ENCODE measurements around the gene IPCEF1.

IPCEF1 gene

DNA sequence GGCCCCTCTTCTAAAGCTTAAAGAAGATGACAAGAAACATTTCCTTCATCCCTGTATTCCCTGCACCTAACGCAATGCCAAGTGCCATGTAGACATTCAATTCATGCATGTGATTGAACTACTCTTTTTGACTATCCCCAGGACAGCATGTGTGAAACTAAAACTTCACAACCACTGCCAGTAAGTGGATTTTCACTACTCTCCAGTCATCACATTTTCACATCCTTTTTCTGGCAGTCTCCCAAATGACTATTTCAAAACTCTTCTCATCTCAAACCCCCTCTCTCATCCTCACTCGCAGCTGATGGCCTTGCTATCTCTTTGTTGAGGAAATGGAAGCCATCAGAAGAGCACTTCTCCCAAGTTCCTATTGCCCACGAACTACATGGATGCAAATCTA is 194.9 kb downstream of the IPCEF1 start:
- no peak for DNase-seq (ENCODE audit: low read depth in 3 of 3)

DNA sequence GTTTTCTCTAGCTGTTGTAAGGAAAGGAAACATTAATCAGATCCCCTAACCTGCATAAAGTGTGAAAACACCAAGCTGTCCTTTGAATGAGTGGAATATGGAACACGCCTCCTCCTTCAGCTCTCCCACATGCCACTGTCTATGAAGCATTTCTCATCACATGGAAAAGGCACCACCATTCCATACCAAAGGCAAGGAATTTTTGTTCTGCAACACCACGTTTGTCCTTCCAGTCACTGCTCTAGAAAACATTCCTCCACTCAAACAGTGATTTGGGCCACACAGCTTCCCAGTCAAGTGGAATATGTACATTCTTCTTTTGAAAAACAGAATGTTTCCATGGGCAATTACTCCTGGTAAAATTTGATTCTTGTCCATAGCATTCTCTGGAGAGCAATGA is 197.5 kb downstream of the IPCEF1 start:
- no peak for DNase-seq (ENCODE audit: low read depth in 3 of 3)

DNA sequence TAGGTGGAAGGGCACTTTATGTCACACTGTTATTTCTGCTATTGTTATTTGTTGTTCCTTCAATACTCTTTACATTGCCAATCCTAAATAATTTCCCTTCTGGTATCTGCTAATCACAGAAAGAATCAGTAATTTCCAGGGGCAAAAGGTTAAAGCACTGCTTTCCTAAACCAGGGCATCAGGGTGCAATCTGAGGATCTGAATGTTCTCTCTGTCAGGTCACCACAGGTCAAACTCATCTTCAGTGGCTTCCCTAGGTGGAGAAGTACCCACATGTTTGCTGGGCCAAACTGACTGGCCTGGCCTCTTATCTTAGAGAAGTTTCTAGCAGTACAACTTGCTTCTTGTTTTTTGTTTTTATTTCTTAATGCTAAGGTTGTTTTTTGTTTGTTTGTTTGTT is 198.9 kb downstream of the IPCEF1 start:
- DNase-seq (ENCODE audit: low read depth in 3 of 3): no peak

DNA sequence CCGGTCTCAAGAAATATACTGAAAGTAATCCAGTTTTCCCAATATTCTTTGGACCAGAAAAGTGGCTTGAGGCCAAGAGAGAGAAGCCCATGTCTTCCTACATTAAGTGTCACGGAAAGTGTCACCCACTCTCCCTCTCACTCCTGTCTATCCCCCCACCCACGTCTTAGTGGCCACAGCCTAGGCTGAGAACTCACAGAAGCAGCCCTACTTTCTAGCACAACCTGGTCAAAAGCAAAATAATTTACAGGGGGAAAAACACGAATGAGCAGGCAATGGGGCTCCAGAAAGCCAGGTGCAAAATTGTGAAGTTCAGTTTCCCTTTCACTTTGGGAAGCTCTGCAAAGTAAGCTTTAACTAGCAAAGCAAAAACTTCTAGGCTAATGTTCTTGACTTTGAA is 199.5 kb downstream of the IPCEF1 start:
- peak in 1 of 3 experiments; percentile 10 for DNase-seq (ENCODE audit: low read depth in 3 of 3)

DNA sequence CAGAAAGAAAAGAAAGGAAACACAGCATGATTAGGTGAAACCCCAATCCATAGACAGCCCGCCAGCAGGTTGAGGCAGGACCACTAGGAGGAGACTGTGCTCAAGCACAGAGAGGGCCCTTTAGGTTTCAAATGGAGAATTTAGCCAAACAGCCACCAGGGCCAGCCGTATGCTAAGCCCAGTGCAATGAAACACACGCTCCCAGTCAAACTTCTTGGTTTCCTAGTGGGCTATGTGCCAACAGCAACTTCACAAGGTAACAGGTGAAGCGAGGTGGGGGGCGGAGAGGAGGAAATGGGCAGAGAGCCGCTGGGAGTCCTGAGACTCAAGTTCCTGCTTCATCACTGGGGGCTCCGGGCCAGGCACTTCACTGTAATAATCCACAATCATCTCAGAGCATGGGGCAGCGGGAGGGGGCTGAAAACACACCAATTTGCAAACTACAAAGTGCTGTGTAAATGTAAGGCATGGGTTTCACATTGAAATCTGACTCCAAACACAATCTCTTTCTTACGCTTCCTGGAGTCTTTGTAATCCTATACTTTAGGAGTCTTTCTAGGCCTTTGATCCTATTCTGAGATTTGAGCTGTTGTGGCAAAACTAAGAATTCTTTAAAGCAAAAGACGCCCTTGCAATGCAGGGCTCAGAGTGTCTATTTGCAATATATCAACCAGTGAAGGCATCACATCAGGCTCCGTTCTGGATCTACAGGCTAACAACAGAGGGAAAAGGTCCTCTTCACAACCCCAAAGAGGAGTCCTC is 200.3 kb downstream of the IPCEF1 start:
- peak; percentile 24 to 61 (median 31) for DNase-seq (ENCODE audit: low read depth in 3 of 3)

DNA sequence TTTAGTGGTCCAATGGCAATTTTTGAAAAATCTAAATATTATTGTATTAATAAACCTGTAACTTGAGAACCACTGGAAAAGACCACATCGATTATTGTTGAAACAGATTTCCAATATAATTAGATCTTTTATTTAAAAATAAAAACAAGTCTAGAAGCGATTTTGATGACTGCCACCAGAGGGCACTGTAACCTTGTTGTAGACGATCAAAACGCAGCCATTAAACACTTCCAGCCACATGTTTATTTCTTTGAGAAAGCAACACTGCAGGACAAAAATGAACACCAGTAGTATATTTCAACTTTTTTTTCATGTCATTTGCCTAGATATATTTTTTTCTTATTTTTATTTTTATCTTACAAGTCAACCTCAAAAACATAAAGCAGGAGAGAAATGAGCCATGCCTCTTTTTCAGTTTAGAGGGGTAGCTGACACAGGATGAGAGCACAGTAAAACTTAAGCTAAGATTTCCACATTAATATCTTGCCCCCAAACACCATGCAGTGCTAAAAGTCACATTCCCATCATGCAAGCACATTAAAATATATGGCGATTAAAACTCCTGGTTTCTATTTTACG is 202.1 kb downstream of the IPCEF1 start:
- DNase-seq (ENCODE audit: low read depth in 3 of 3): peak; percentile 36 to 56 (median 53)

DNA sequence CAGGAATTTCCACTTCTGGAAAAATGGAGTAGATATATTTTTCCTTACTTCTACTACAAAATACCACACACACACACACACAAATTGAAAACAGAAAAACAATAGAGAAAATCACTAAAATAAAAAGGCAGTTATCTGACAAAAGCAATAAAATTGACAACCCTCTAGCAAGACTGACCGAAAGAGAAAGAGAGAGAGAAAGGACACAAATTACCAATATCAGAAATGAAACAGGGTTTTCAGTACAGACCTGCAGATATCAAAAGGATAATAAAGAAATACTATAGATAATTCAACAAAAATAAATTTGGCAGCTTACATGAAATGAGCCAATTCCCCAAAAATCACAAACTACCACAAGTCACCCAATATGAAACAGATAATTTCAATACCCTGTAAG is 212.8 kb downstream of the IPCEF1 start:
- no peak for DNase-seq (ENCODE audit: low read depth in 3 of 3)

DNA sequence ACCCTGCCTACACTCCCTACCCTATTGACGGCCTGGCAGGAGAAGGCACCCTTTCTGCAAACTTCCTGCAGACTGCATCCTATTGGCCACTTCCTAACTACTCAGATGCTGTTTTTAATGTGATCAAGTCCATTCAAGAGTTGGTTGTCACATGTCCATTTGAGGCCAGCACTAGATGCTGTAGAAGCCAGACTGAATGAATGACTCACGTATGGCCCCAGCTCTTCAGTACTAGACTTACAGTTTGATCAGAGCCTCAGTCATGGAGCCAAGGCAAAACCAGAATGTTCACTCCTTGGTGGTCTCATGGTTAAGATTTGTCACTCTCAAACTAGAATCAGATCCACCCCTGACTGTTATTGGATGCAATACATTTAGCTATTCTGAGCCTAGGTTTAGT is 215.9 kb downstream of the IPCEF1 start:
- DNase-seq (ENCODE audit: low read depth in 3 of 3): no peak

DNA sequence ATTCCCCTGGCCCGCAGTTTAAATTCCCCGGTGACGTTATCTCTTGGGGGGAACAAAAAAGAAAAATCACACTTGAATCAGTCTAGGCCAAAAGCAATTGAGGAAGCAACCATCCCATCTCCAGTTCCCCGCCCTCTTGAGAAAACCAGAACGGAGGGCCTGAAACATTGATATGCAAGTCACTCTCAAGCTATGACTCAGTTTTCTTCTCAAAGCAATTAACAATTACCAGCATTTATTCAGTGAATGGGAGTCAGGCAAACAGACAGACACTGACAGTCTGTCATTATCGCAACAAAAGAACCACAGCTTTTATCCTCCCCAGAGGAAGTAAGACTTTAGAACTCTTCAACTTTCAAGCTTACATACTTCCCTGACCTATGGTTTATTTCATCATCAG is 216.7 kb downstream of the IPCEF1 start:
- DNase-seq (ENCODE audit: low read depth in 3 of 3): no peak

DNA sequence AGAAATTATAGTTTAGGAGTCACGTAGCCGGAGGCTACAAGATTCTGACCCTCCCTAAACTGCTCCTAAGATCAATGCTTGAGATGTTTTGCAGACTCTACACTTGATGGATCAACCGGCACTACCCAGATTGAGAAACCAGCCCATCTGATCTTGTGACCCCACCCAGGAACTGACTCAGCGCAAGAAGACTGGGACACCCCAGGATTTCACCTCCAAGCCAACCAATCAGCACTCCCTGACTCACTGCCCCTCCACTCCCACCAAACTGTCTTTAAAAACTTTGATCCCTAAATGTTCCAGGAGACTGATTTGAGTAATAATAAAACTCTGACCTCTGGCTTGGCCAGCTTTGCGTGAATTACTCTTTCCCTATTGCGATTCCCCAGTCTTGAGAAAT is 217.8 kb downstream of the IPCEF1 start:
- no peak for DNase-seq (ENCODE audit: low read depth in 3 of 3)

DNA sequence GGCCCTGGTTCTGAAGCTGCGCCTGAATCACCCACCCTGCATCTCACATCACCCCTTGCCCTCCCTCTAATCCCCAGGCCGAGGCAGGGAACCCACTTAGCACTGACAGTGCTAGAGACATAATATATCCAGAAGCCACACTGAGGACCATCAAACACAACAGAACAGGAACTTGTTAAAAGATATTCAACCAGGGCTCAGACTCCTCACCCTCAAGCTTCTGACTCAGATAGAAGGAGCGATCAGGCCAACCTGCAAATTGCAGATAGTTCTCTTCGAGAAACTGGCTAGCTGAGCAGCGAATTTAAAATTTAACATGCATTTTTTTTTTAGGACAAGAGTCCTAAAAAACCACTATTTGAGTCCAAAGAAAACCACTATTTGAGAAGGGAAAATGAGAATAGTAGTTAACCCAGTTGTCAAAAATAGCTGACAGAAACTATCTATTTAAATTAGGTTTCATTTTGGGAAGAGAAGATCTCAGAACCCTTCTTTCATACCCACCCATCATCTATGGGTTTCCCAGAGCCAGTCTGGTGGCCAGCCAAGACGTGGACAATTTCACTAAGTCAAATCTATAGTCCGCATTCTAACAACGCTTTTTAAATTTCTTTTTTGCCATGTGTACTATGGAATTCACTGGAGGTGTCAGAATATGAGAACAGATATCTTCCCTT is 222.0 kb downstream of the IPCEF1 start:
- no peak for DNase-seq (ENCODE audit: low read depth in 3 of 3)

DNA sequence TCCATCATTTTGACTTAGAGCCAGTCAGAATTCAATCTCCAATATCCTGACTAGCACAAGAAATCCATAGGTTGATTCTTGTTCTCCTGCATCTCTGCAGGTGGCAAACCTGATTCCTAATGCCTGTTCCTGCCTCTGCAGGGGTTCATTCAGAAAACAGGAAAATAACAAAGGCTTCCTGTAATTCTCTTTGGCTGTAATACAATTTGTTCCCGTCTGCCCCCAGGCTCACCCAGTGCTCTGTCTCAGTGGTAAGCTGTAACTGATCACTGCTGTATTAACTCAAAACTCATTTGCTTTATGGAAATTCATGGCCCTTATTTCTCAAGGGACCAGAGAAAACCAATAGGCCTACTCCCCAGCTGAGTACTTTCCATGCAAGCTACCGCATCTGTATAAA is 228.9 kb downstream of the IPCEF1 start:
- DNase-seq (ENCODE audit: low read depth in 3 of 3): no peak

DNA sequence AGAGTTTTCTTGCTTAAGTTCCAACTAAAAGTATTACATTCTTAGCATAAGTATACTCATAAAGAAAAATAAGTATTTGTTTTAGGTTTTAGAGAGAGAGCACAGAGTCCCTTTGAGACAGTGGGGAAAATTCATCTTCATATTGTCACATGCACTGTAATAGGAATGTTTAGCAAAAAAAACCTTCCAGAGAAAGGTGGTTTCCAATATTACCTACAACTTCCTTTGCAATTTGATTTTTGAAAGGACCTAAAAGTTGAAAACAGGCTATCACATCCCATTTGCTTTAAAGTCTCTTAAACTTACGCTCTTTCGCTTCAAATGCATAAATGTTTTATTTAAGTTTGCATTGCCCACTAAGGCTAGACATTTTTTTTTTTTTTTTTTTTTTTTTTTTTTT is 231.2 kb downstream of the IPCEF1 start:
- no peak for DNase-seq (ENCODE audit: low read depth in 3 of 3)

DNA sequence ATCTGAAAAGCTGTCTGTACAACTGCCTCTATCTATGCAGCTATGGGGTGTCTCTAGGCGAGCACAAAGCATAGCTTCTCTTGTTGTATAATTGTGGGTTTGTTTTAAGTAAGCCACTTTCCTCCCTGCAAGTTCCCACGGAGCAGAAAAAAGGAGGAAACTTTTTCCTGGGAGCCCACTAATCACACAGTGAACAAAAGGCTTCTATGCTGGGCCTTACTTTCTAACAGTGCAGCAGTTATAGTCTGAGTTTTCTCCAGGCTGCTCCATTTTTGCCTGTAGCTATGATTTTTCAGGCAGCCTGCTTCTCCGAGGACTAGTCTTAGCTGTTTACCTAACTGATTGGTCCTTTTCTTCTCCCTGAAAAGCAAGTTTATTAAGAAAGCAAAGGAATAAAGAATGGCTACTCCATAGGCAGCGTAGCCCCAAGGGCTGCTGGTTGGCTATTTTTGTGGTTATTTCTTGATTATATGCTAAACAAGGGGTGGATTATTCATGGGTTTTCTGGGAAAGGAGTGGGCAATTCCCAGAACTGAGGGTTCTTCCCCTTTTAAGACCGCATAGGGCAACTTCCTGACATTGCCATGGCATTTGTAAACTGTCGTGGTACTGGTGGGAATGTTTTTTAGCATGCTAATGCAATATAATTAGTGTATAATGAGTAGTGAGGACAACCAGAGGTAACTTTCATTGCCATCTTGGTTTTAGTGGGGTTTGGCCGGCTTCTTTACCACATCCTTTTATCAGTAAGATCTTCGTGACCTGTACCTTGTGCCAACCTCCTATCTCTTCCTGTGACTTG is 233.2 kb downstream of the IPCEF1 start:
- no peak for DNase-seq (ENCODE audit: low read depth in 3 of 3)

DNA sequence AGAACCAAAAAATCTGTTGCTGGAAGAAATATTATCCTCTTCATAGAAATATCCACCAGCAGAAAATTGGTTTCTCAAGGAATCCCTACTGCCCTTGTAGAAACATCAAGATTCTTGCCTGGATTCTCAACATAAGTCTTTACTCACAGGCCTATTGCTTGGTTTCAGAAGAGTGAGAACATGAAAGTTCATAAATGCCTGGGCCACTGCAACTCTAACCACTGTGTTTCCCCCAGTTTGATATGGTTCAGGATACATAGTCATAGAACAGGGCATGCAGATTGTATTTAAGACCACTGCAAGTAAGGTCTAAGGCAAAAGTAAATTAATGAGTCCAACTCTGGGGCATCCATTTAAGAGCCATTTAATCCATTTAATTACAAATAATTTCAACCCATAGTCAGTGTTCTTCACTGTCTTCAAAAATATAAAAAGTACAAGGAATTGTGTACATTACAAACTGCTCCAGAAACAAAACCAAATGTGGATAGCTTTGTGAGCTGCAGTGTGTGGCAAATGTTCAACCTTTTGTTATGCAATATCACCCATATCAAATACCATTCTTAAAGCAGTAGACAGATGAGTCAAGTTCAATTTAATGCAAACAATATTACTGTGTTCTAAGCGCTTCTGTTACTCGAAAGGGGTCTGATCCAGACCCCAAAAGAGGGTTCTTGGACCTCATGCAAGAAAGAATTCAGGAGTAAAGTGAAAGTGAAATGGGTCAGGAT is 234.2 kb downstream of the IPCEF1 start:
- DNase-seq (ENCODE audit: low read depth in 3 of 3): no peak

DNA sequence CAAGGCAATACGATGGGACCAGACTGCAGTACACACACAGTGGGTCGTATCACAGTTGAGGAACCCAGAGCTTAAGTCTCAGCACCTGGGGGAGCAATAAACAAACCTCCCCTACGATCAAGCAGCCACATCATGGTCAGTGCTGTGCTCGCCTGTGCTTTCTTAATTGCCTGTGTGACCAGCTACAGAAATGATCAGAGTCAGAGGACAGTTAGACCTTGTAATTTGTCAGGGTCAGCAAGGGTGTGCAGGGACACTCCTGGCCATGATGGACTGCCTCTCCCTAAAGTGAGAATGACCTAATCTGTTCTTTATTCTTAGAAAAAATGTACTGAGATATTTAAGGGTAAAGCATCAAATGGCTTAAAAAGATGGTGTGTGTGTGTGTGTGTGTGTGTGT is 239.1 kb downstream of the IPCEF1 start:
- DNase-seq (ENCODE audit: low read depth in 3 of 3): no peak

DNA sequence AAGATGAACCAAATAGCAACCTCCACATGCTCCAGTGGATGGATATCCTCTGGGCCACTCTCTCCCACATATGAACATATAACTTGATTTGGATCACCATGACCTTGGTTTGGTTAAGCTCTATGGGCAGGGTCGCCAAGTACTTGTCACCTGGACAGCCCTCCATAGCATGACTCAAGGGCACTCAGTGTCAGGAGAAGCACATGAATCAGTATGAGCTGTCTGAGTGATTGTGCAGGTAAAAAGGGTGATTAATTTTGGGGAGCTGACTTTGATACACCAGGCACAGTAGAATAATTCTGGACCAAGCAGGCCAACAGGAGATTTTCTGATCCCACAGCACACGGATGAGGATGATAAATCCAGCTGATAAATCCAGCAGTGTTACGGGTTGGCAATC is 243.2 kb downstream of the IPCEF1 start:
- no peak for DNase-seq (ENCODE audit: low read depth in 3 of 3)

DNA sequence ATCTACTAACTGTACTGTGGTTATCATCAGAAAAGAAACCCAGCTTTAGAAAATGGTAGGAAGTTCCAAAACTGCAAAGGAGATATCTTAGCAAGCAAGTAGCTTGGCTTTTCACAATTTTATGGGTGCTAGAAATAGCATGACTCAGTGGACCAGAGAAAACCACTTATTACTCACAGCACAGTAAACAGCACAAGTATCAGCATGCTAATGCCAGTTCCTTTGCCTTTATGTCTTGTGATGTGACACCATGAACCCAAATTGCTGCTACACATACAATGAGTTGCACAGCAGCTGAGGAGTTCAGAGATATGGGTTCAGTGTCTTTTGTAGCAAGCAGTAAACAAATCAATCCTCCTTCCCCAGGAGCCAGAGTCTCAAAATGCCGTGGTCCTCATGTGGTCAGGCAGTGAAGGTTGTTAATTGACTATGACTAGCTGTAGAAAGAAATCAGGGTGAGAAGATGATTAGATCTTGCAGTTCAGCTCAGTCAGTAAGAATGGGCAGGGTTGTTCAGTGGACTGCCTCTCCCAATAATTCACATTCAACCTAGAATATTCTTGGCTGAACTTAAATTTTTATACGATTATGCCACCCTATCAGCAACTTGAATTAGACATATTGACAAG is 244.3 kb downstream of the IPCEF1 start:
- DNase-seq (ENCODE audit: low read depth in 3 of 3): no peak

DNA sequence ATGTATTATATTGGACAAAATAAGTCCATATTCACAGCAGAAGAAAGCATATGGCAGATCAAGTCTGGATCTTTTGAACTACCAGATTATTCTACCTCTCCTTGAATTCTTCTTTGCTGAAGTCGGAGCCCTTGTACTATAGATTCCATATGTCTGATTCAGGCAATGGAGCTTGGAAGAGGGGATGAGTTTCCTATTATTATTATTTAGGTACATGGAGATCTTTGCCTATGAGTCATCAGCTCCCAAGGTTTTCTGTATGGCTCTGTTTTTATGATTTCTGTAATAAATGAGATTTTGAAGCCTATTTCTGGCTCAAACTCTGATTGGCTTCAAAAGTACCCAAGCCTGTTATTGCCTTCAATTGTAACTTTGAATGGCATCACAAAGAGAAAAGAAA is 245.6 kb downstream of the IPCEF1 start:
- no peak for DNase-seq (ENCODE audit: low read depth in 3 of 3)

DNA sequence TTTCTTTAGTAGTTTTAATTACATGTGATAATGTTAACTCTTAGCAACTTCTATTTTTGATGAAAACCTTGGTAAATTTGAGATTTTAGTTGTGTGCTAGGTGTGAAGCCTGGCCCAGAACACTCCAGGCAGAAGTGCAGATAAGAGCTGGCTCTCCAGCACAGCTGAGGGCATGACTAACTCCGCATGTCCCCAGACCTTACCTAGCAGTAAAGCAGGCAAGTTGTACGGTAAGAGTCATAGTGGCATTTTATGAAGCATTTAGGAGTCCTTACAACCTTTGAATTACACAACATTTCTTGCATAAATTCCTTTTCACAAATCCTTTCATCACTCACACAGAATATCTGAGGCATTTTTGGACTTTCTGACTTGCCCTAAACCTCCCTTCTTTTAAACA is 250.4 kb downstream of the IPCEF1 start:
- DNase-seq (ENCODE audit: low read depth in 3 of 3): no peak

Measured in stimulated activated CD4-positive, alpha-beta T cell treated with anti-CD3 and anti-CD28 coated beads, TNF-alpha, amount 100 ng/mL, for 24 hours (primary cell).